ENCODE results near the gene PEX6. TPM values are rescaled to one million over a fixed set of nuclear protein-coding genes. Genes with fewer than 3 reads are reported as not detected.

Gene PEX6
- total RNA-seq (10 to 100 TPM; 12.8 to 13.6 TPM), total RNA-seq (8.1 to 76.2 (median 31.9) reads per million in 172 experiments)
- polyA plus RNA-seq (2013, experiment 1 of 2): 23.1 TPM
- polyA plus RNA-seq (2013, experiment 2 of 2): 10.8 TPM

- Histone ChIP-seq H3K4me3 (ENCODE audit: low read length) (peak within 1 kb of the TSS; percentile 85), H3K27me3 (ENCODE audit: control insufficient read depth in 1 of 2, insufficient read depth in 2 of 2, low read length in 2 of 2) (no peaks in the 10 kb centered on the region), H3K9me3 (ENCODE audit: control insufficient read depth in 1 of 2, insufficient read depth in 1 of 2, low read length in 2 of 2) (no peaks in the 10 kb centered on the region), H3K4me1 (ENCODE audit: insufficient read depth, low read length) (peaks cover 50% of the 10 kb centered on the region), H3K27ac (ENCODE audit: low read depth in 1 of 2, low read length in 2 of 2) (peak within 1 kb of the TSS; percentile 83 to 85), H3K36me3 (ENCODE audit: insufficient read depth, low read length) (peaks cover 6% of the 10 kb centered on the region)
- ChIA-PET CTCF (interaction anchor here (0.7 to 1.6 kb wide), 4 partner anchors 9 to 77 kb away, joined by 3 to 4 read pairs (median 4); partner anchors contain the start of genes CNPY3 and MEA1), POLR2A (interaction anchor here (0.7 to 3.9 kb wide), 37 partner anchors 8 to 1268 kb away, joined by 3 to 135 read pairs (median 5); partner anchors contain the start of genes ABCC10, BICRAL, CNPY3 and CUL7)
- peak within 1 kb of the TSS; percentile 95 for H3K4me3 Mint-ChIP-seq
- H3K27ac Mint-ChIP-seq: peak within 1 kb of the TSS; percentile 97
- H3K36me3 Mint-ChIP-seq (ENCODE audit: low read depth): peaks cover 22% of the 10 kb centered on the region
- ATAC-seq (ENCODE audit: poor library complexity) (peak; percentile 94), DNase-seq (peak; percentile 81 to 98 (median 93))
- no peaks in the 10 kb centered on the region for H3K9me3 Mint-ChIP-seq
- H3K27me3 Mint-ChIP-seq: no peaks in the 10 kb centered on the region
- TF ChIP-seq, protein P1, sequence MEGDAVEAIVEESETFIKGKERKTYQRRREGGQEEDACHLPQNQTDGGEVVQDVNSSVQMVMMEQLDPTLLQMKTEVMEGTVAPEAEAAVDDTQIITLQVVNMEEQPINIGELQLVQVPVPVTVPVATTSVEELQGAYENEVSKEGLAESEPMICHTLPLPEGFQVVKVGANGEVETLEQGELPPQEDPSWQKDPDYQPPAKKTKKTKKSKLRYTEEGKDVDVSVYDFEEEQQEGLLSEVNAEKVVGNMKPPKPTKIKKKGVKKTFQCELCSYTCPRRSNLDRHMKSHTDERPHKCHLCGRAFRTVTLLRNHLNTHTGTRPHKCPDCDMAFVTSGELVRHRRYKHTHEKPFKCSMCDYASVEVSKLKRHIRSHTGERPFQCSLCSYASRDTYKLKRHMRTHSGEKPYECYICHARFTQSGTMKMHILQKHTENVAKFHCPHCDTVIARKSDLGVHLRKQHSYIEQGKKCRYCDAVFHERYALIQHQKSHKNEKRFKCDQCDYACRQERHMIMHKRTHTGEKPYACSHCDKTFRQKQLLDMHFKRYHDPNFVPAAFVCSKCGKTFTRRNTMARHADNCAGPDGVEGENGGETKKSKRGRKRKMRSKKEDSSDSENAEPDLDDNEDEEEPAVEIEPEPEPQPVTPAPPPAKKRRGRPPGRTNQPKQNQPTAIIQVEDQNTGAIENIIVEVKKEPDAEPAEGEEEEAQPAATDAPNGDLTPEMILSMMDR (IDR thresholded peaks at IDR 0.05): no peak
- H3K4me1 Mint-ChIP-seq (ENCODE audit: low read depth): peaks cover 47% of the 10 kb centered on the region
- intact Hi-C loops (cut with DNase I, micrococcal nuclease): loop anchor here (1.0 to 5.0 kb wide), 5 partner anchors 34 to 450 kb away; partner anchors contain the start of genes CNPY3 (in 2 of the 2), CUL7 (in 2 of the 2) and MEA1 (in 1 of the 2)
Observed at GRCh38 chr6:42978839-42979522, at the start of gene PEX6. Gene PEX6, minus strand, starts transcription at chr6:42979181. Its CDS starts 31 bp downstream, at chr6:42979150.

DNA sequence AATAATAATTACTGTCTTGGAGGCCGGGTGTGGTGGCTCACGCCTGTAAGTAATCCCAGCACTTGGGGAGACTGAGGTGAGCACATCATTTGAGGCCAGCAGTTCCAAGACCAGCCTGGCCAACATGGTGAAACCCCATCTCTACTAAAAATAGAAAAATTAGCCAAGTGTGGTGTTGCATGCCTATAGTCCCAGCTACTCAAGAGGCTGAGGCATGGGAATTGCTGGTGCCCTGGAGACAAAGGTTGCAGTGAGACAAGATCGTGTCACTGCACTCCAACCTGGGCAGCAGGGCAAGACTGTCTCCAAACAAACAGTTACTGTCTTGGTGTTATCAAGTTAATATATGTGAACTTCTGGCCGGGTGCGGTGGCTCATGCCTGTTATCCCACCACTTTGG, 47.4 kb upstream of the PEX6 start:
- ChIA-PET POLR2A (no interaction called here), CTCF (interaction anchor here (1.0 kb wide), 1 partner anchor 11 kb away, joined by 6 read pairs; no protein-coding TSS in a partner anchor)
- no peak overlapping the region for H3K4me3 Mint-ChIP-seq
- H3K4me1 ChIP-seq (ENCODE audit: insufficient read depth, low read length): peaks cover 31% of the 10 kb centered on the region
- peaks cover 16% of the 10 kb centered on the region for H3K4me1 Mint-ChIP-seq (ENCODE audit: low read depth)
- intact Hi-C loops (cut with DNase I, micrococcal nuclease): no loop called here
- H3K9me3 ChIP-seq (ENCODE audit: control insufficient read depth in 1 of 2, insufficient read depth in 1 of 2, low read length in 2 of 2): no peaks in the 10 kb centered on the region
- no peak for DNase-seq
- ATAC-seq (ENCODE audit: poor library complexity): no peak
- H3K9me3 Mint-ChIP-seq: no peaks in the 10 kb centered on the region
- H3K36me3 Mint-ChIP-seq (ENCODE audit: low read depth): peaks cover 64% of the 10 kb centered on the region
- no peak overlapping the region for H3K4me3 ChIP-seq (ENCODE audit: low read length)
- H3K36me3 ChIP-seq (ENCODE audit: insufficient read depth, low read length): peaks cover 57% of the 10 kb centered on the region
- TF ChIP-seq, protein P1 (IDR thresholded peaks at IDR 0.05): no peak
- H3K27ac Mint-ChIP-seq: no peak overlapping the region
- no peaks in the 10 kb centered on the region for H3K27me3 Mint-ChIP-seq
- no peak overlapping the region for H3K27ac ChIP-seq (ENCODE audit: low read depth in 1 of 2, low read length in 2 of 2)
- no peaks in the 10 kb centered on the region for H3K27me3 ChIP-seq (ENCODE audit: control insufficient read depth in 1 of 2, insufficient read depth in 2 of 2, low read length in 2 of 2)

- Mint-ChIP-seq H3K27ac (peak overlapping the region; percentile 78), H3K4me3 (peak overlapping the region; percentile 32), H3K4me1 (ENCODE audit: low read depth) (peaks cover 16% of the 10 kb centered on the region), H3K36me3 (ENCODE audit: low read depth) (peaks cover 70% of the 10 kb centered on the region), H3K27me3 (no peaks in the 10 kb centered on the region), H3K9me3 (no peaks in the 10 kb centered on the region)
- Histone ChIP-seq H3K9me3 (ENCODE audit: control insufficient read depth in 1 of 2, insufficient read depth in 1 of 2, low read length in 2 of 2) (no peaks in the 10 kb centered on the region), H3K27me3 (ENCODE audit: control insufficient read depth in 1 of 2, insufficient read depth in 2 of 2, low read length in 2 of 2) (no peaks in the 10 kb centered on the region), H3K27ac (ENCODE audit: low read depth in 1 of 2, low read length in 2 of 2) (peak overlapping the region; percentile 31 to 38), H3K4me3 (ENCODE audit: low read length) (no peak overlapping the region), H3K36me3 (ENCODE audit: insufficient read depth, low read length) (peaks cover 54% of the 10 kb centered on the region), H3K4me1 (ENCODE audit: insufficient read depth, low read length) (peaks cover 39% of the 10 kb centered on the region)
- intact Hi-C loops (cut with DNase I, micrococcal nuclease): no loop called here
- ATAC-seq (ENCODE audit: poor library complexity): no peak
- POLR2A ChIA-PET: interaction anchor here (1.1 kb wide), 1 partner anchor 11 kb away, joined by 3 read pairs; the partner anchor contains the start of genes KLHDC3 and MEA1
- TF ChIP-seq, protein P1 (IDR thresholded peaks at IDR 0.05): no peak
- CTCF ChIA-PET: no interaction called here
- DNase-seq: no peak
Observed at GRCh38 chr6:43024436-43024835, 45.5 kb upstream of the PEX6 start.
